D721Med (cell line): Measurements from ENCODE around the gene SCN7A.

Experiments used
- DNase-seq: peaks from one replicate; pipeline ENCODE4 v3.0.0; 2011; ENCODE audit warnings: low spot score; ENCODE audit not compliant: insufficient read length
- FAIRE-seq: peaks from 2 replicates; lab custom pipeline; 2011; peaks lifted over from hg19 to GRCh38; lab: Jason Lieb, UNC
- CTCF ChIP-seq: IDR thresholded peaks from 2 replicates; pipeline ENCODE4 v1.5.1; 2012; ENCODE audit warnings: mild to moderate bottlenecking, control low read depth; ENCODE audit not compliant: insufficient read depth; ENCODE audit errors: missing control alignments

The SCN7A gene

DNA sequence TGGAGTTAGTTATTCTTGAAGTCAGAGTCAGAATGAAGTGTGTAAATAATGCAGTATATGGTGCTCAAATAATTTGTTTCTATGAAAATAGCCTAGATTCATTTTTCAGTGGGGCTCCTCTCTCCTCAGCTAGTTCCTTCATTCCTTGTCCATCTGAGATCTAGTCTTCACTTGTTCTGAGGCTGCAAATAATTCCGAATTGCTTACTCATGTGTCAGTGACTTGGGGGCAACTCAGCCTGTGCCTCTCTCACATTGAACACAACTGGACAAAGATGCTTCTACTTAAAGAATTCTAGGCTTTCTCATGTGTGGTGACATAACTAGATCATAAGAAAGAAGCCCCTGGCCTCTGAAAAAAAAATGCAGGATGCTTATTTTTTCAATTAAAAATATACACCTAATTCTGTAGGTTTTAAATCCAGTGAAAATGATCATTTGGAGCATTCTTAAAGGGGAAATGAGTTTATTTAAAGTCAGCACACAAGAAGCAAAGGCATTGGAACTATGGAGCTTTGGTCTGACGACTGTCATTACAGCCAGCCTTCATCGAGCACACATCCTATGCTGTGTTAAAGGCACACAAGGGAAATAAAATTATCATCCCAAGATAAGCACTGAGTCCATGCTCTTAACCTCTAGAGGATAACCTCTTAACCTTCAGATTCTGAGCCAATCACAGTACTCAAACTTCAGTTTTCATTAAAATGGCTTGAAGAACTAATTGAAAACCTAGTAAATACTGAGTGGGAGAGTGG, 24.8 kb upstream of the SCN7A start:
- no peak for FAIRE-seq
- TF ChIP-seq CTCF = no peak
- DNase-seq = no peak

- no peak for TF ChIP-seq CTCF
- DNase-seq (no peak), FAIRE-seq (no peak)
These were observed 23.5 kb upstream of the SCN7A start for GRCh38 chr2:166517533-166518061.

GRCh38 chr2:166516712-166517303, 22.8 kb upstream of the SCN7A start:
- no peak for FAIRE-seq
- no peak for DNase-seq

GRCh38 chr2:166513952-166514351, 19.9 kb upstream of the SCN7A start:
- no peak for DNase-seq
- no peak for TF ChIP-seq CTCF
- no peak for FAIRE-seq

More at GRCh38 chr2:166516712-166517303, 22.8 kb upstream of the SCN7A start:
- peak; percentile 48 for TF ChIP-seq CTCF

DNA sequence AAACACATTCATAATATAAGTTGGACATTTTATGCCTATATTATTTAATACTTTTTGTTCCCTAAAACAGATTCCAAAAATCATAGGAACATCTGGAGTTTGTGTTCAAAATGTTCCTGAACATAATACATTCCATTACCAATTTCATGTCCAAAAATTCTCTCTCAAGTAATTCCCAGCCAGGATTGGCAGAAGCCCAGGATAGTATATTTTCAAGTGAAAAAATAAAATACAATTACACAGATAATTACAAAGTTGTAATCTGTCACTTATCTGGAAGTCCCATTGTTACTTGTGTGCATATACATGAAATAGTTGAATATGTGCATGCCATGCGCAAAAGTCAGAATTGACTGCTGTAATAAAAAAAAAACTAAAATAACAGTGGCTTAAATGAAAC, 5.2 kb upstream of the SCN7A start:
- TF ChIP-seq CTCF = no peak
- FAIRE-seq (no peak), DNase-seq (no peak)

DNA sequence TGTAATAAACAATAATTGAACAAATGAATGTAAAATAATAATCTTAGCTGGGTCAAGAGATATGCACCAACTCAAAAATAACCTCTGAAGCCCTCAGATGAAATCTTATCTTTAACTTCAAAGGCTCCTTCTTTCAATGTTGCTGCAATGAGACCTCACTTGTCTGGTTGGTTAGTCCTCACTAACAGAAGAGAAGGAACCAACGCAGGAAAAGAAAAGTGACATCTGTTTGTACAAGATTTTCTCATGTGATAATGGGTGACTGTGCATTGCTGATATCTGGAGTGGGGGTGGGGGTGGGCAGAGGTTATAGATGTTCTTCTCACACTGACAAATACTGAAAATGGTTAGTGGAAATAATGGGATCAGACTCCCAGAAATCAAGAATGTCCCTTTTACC, 2.6 kb downstream of the SCN7A start:
- FAIRE-seq (no peak), DNase-seq (no peak)
- no peak for TF ChIP-seq CTCF

DNA sequence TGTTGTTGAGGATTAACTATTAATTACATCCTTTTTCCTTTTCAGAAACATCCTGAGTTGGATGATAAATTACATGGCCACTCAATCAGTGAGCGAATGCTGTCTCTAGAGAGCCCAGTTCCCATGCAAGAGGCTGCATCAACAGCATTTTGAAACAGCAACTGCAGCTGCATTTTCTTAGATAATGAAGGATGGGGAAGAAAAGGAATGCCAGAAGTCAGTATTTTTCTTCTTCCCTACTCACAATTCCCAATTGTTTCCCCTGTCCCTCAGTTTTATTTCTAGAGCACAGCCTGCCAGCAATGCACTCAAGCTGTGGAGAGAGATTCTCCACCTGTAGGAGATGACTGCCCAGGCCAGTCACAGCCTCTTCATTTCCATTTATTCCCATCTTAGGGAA, 6.9 kb downstream of the SCN7A start:
- no peak for DNase-seq
- no peak for TF ChIP-seq CTCF
- FAIRE-seq = no peak
